GM12878 (cell line): ENCODE measurements around the gene TLR9. TPM values are rescaled to one million over a fixed set of nuclear protein-coding genes. Genes with fewer than 3 reads are reported as not detected.

Source experiments
- ATAC-seq: fragments of 200-7000 bp; cut with Tn5 transposase; 3 replicates; pipeline ENCODE4 v1.9.1; 2020; ENCODE audit warnings: mild to moderate bottlenecking, moderate library complexity
- BruUV-seq: library from RNA; stranded (reverse); fragments of 400-500 nt; replicated peaks from 2 replicates; lab custom pipeline; 2021; lab: Mats Ljungman, UMichigan
- CTCF ChIA-PET: fragments of 300-600 bp; sonication (Branson Sonifier 250); formaldehyde crosslinking; extraction: SDS; loops from one replicate; lab custom pipeline; 2021; ENCODE audit warnings: inconsistent platforms; lab: Yijun Ruan, JAX
- POLR2A ChIA-PET: fragments of 350-600 bp; formaldehyde crosslinking; extraction: SDS; loops from one replicate; lab custom pipeline; 2021; ENCODE audit warnings: inconsistent platforms; lab: Charles Lee
- RAD21 ChIA-PET: fragments of 300-600 bp; sonication (Branson Sonifier 250); formaldehyde crosslinking; loops from one replicate; lab custom pipeline; 2023; ENCODE audit warnings: antibody characterized with exemption; ENCODE audit not compliant: unreplicated experiment; lab: Charles Lee
- SMC1A ChIA-PET: fragments of 300-600 bp; sonication (Branson Sonifier 250); formaldehyde crosslinking; loops from one replicate; lab custom pipeline; 2023; ENCODE audit not compliant: unreplicated experiment, uncharacterized antibody; lab: Charles Lee
- DNase-seq: peaks from one replicate; pipeline ENCODE4 v3.0.0-alpha.2; 2011; ENCODE audit warnings: low read depth, low spot score
- FAIRE-seq: peaks from 3 replicates; lab custom pipeline; 2011; peaks lifted over from hg19 to GRCh38; lab: Jason Lieb, UNC
- H2AFZ ChIP-seq: 2 replicates; pipeline ENCODE4 v1.6.0; 2011; ENCODE audit warnings: low read depth, low read length, control low read depth; ENCODE audit not compliant: control insufficient read depth
- H3K27ac ChIP-seq: 2 replicates; pipeline ENCODE4 v1.5.1; 2011; ENCODE audit warnings: control low read depth; ENCODE audit not compliant: control insufficient read depth, insufficient read depth
- H3K27me3 ChIP-seq, 2 experiments: replicated peaks in 1 of 2; 2 replicates each; pipeline versions ENCODE4 v1.6.0 to v1.6.1; 2011; ENCODE audit warnings: low read length in 1 of 2; ENCODE audit not compliant: control insufficient read depth in 2 of 2, insufficient read depth in 2 of 2
- H3K36me3 ChIP-seq, 2 experiments: 2 replicates each; pipeline ENCODE4 v1.5.1; 2011; ENCODE audit warnings: low read length in 1 of 2; ENCODE audit not compliant: control insufficient read depth in 2 of 2, insufficient read depth in 2 of 2
- H3K4me1 ChIP-seq: 2 replicates; pipeline ENCODE4 v1.6.1; 2011; ENCODE audit warnings: mild to moderate bottlenecking, low read length, moderate library complexity, mixed read lengths; ENCODE audit not compliant: control insufficient read depth, insufficient read depth
- H3K4me2 ChIP-seq: 2 replicates; pipeline ENCODE4 v1.6.0; 2011; ENCODE audit warnings: control low read depth; ENCODE audit not compliant: control insufficient read depth, insufficient read depth
- H3K4me3 ChIP-seq: fragments of 200-600 bp; sonication (generic); 2 replicates; pipeline ENCODE4 v1.5.1; 2016
- H3K79me2 ChIP-seq: 2 replicates; pipeline ENCODE4 v1.6.0; 2011; ENCODE audit warnings: low read length; ENCODE audit not compliant: control insufficient read depth, insufficient read depth
- H3K9ac ChIP-seq: 2 replicates; pipeline ENCODE4 v1.8.0; 2011; ENCODE audit warnings: low read length, control low read depth, mixed read lengths; ENCODE audit not compliant: control insufficient read depth, insufficient read depth
- H3K9me3 ChIP-seq: replicated peaks from 3 replicates; pipeline ENCODE4 v1.5.1; 2011; ENCODE audit warnings: mild to moderate bottlenecking, low read length; ENCODE audit not compliant: control insufficient read depth, insufficient read depth
- H4K20me1 ChIP-seq: 2 replicates; pipeline ENCODE4 v1.6.0; 2011; ENCODE audit not compliant: control insufficient read depth, insufficient read depth
- CBX3 ChIP-seq: fragments of 200-600 bp; sonication (generic); IDR thresholded peaks from 2 replicates; pipeline ENCODE4 v1.6.1; 2016; ENCODE audit warnings: low read depth, borderline replicate concordance
- CREM ChIP-seq: IDR thresholded peaks from 2 replicates; pipeline ENCODE4 v1.6.1; 2014; ENCODE audit warnings: antibody characterized with exemption, low read depth
- WGBS: methylation state at CpG from one replicate; pipeline ENCODE4 v1.1.6; 2016; ENCODE audit warnings: low lambda C conversion rate; ENCODE audit not compliant: insufficient replicate concordance, insufficient coverage; ENCODE audit errors: missing lambda C conversion rate; 5-methylcytosine and 5-hydroxymethylcytosine counted together
- in situ Hi-C: fragments of 300-500 bp; cut with MboI; formaldehyde crosslinking; loops from 9 replicates; pipeline ENCODE4 v1.14.3; 2018; ENCODE audit warnings: mixed read lengths
- intact Hi-C: fragments of 100-400 bp; cut with micrococcal nuclease; formaldehyde crosslinking; loops from one replicate; pipeline ENCODE4 v1.14.2; 2022; ENCODE audit not compliant: unreplicated experiment
- polyA plus RNA-seq, 11 experiments: library from polyadenylated mRNA; depleted of rRNA in 4 of 11; unstranded in 6 of 11; stranded (reverse) in 5 of 11; fragments of >200 nt; fragmentation: Nextera tagmentation in 4 of 11; fragmentation: Illumina TruSeq in 1 of 11; extraction: Ambion mirVana in 4 of 11; extraction: Trizol in 1 of 11; gene quantifications; 1 replicate in 1 of 11; 2 replicates in 10 of 11; pipeline versions ENCODE4 v1.2.1 to v1.2.3, GENCODE V29; 2011 to 2016; ENCODE audit warnings: inconsistent platforms in 2 of 11, missing spikeins in 2 of 11, low read depth in 1 of 11
- total RNA-seq, 4 experiments: library from RNA; depleted of rRNA in 3 of 4; stranded (reverse); fragments of >200 nt in 3 of 4; fragmentation: Illumina TruSeq in 1 of 4; extraction: Trizol in 1 of 4; gene quantifications; 2 replicates each; pipeline versions ENCODE4 v1.2.1 to v1.2.3, GENCODE V29; 2013 to 2021
- TF ChIP-seq, protein P1 (sequence below): fragments of 450-650 bp; IDR thresholded peaks from 2 replicates; pipeline ENCODE4 v1.6.1; 2017; ENCODE audit warnings: mild to moderate bottlenecking, low read depth, inconsistent platforms; ENCODE audit not compliant: poor library complexity, severe bottlenecking

The TLR9 gene
- total and polyA plus RNA-seq, 10 of the 15 experiments (the other 5 are each of a cell fraction or from before 2014, with no cell fraction given) = 0.10 to 4.8 (median 0.53) TPM; not detected in 1

- ChIA-PET CTCF (interaction anchor here (0.9 to 5.5 kb wide), 5 partner anchors 9 to 218 kb away, joined by 3 to 35 read pairs (median 5); partner anchors contain the start of genes TWF2 and WDR82), POLR2A (interaction anchor here (1.0 to 4.3 kb wide), 3 partner anchors 12 to 112 kb away, joined by 3 to 43 read pairs (median 34); partner anchors contain the start of genes TWF2 and WDR82), RAD21 (no interaction called here), SMC1A (interaction anchor here (1.2 to 3.9 kb wide), 3 partner anchors 11 to 62 kb away, joined by 4 to 25 read pairs (median 6); partner anchors contain the start of gene TWF2)
- no peaks in the 10 kb centered on the region for H3K27me3 ChIP-seq
- H3K9ac ChIP-seq = no peak overlapping the region
- DNase-seq (no peak), FAIRE-seq (no peak), ATAC-seq (no peak)
- no peaks in the 10 kb centered on the region for H4K20me1 ChIP-seq
- 92% methylated on average over 4 of the region's 4 CpGs for WGBS
- peaks cover 22% of the 10 kb centered on the region for H3K4me1 ChIP-seq
- intact Hi-C loops = no loop called here
- no peak overlapping the region for H3K4me2 ChIP-seq
- no TSS peak for BruUV-seq
- H2AFZ ChIP-seq = no peak overlapping the region
- no peaks in the 10 kb centered on the region for H3K9me3 ChIP-seq
- no peak for TF ChIP-seq CREM
- TF ChIP-seq, protein P1, sequence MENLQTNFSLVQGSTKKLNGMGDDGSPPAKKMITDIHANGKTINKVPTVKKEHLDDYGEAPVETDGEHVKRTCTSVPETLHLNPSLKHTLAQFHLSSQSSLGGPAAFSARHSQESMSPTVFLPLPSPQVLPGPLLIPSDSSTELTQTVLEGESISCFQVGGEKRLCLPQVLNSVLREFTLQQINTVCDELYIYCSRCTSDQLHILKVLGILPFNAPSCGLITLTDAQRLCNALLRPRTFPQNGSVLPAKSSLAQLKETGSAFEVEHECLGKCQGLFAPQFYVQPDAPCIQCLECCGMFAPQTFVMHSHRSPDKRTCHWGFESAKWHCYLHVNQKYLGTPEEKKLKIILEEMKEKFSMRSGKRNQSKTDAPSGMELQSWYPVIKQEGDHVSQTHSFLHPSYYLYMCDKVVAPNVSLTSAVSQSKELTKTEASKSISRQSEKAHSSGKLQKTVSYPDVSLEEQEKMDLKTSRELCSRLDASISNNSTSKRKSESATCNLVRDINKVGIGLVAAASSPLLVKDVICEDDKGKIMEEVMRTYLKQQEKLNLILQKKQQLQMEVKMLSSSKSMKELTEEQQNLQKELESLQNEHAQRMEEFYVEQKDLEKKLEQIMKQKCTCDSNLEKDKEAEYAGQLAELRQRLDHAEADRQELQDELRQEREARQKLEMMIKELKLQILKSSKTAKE = no peak
- no peak for TF ChIP-seq CBX3
- no peak overlapping the region for H3K4me3 ChIP-seq
- H3K79me2 ChIP-seq = peaks cover 3% of the 10 kb centered on the region
- no peak overlapping the region for H3K27ac ChIP-seq
- in situ Hi-C loops = no loop called here
- H3K36me3 ChIP-seq = peaks cover 12 to 25% of the 10 kb centered on the region in 2 experiments; a peak in 3 of 4 replicates
Observed at GRCh38 chr3:52227117-52227516, 1.7 kb upstream of the TLR9 start.
